Eye (tissue), 1 donor: ENCODE measurements around the gene EXOC3L4.
"Not testable (repeated sequence)": the region's sequence is repeated elsewhere in the genome, so short reads cannot be mapped to it uniquely, and the experiment has no call there.

ENCODE experiments used
- DNase-seq: peaks from one replicate; pipeline ENCODE4 v3.0.0-alpha.2; 2015

EXOC3L4 gene

GRCh38 chr14:103135333-103136260, 41.1 kb downstream of the EXOC3L4 start:
- no peak for DNase-seq

- DNase-seq, result no peak
These were observed 42.1 kb downstream of the EXOC3L4 start for GRCh38 chr14:103136388-103137271.

GRCh38 chr14:103137689-103138300, 43.3 kb downstream of the EXOC3L4 start:
- no peak for DNase-seq

- peak; percentile 61 for DNase-seq
These were observed 44.0 kb downstream of the EXOC3L4 start for GRCh38 chr14:103138301-103139131.

- no peak for DNase-seq
These were observed 44.9 kb downstream of the EXOC3L4 start for GRCh38 chr14:103139132-103140025.

GRCh38 chr14:103140316-103141109, 46.0 kb downstream of the EXOC3L4 start:
- DNase-seq, result no peak

- no peak for DNase-seq
These were observed 46.7 kb downstream of the EXOC3L4 start for GRCh38 chr14:103141117-103141796.

GRCh38 chr14:103142026-103142425, 47.5 kb downstream of the EXOC3L4 start:
- DNase-seq, result no peak

- no peak for DNase-seq
These were observed 48.3 kb downstream of the EXOC3L4 start for GRCh38 chr14:103142721-103143302.

GRCh38 chr14:103143506-103143905, 49.0 kb downstream of the EXOC3L4 start:
- DNase-seq, result no peak

GRCh38 chr14:103144085-103144484, 49.6 kb downstream of the EXOC3L4 start:
- no peak for DNase-seq

GRCh38 chr14:103146141-103146709, 51.7 kb downstream of the EXOC3L4 start:
- DNase-seq, result no peak

- no peak for DNase-seq
These were observed 55.1 kb downstream of the EXOC3L4 start for GRCh38 chr14:103149351-103150237.

GRCh38 chr14:103151270-103151945, 56.9 kb downstream of the EXOC3L4 start:
- DNase-seq, result no peak

- no peak for DNase-seq
These were observed 60.5 kb downstream of the EXOC3L4 start for GRCh38 chr14:103155010-103155409.

GRCh38 chr14:103155416-103155815, 60.9 kb downstream of the EXOC3L4 start:
- not testable (repeated sequence) for DNase-seq

- DNase-seq, result no peak
These were observed 61.4 kb downstream of the EXOC3L4 start for GRCh38 chr14:103155826-103156394.
